Activated CD8-positive, alpha-beta T cell treated with anti-CD3 and anti-CD28 coated beads for 36 hours (primary cell): ENCODE measurements around the gene MCM3AP. TPM values are rescaled to one million over a fixed set of nuclear protein-coding genes. Genes with fewer than 3 reads are reported as not detected.

ENCODE experiments used
- ATAC-seq: fragments of 200-7000 bp; cut with Tn5 transposase; one replicate; pipeline ENCODE4 v1.10.0; 2021; ENCODE audit warnings: mild to moderate bottlenecking, moderate library complexity
- CTCF ChIA-PET: fragments of 350-600 bp; sonication (Branson Sonifier 250); formaldehyde crosslinking; loops from one replicate; lab custom pipeline; 2021; ENCODE audit warnings: antibody characterized with exemption; lab: Charles Lee
- POLR2A ChIA-PET: fragments of 350-600 bp; sonication (Branson Sonifier 250); formaldehyde crosslinking; loops from one replicate; lab custom pipeline; 2021; ENCODE audit warnings: antibody characterized with exemption; lab: Charles Lee
- DNase-seq: peaks from one replicate; pipeline ENCODE4 v3.0.0-alpha.2; 2020
- H3K27ac Mint-ChIP-seq: one replicate; pipeline ENCODE4 v1.8.0; 2021; ENCODE audit warnings: mild to moderate bottlenecking, mixed read lengths
- H3K27me3 Mint-ChIP-seq: one replicate; pipeline ENCODE4 v1.8.0; 2021; ENCODE audit warnings: mixed read lengths
- H3K36me3 Mint-ChIP-seq: one replicate; pipeline ENCODE4 v1.8.0; 2021; ENCODE audit warnings: low read depth, mixed read lengths
- H3K4me1 Mint-ChIP-seq: one replicate; pipeline ENCODE4 v1.8.0; 2021; ENCODE audit warnings: low read depth, mixed read lengths
- H3K4me3 Mint-ChIP-seq: one replicate; pipeline ENCODE4 v1.8.0; 2021; ENCODE audit warnings: mild to moderate bottlenecking, moderate library complexity, mixed read lengths
- H3K9me3 Mint-ChIP-seq: one replicate; pipeline ENCODE4 v1.8.0; 2021; ENCODE audit warnings: mixed read lengths
- intact Hi-C: fragments of 100-400 bp; cut with micrococcal nuclease; formaldehyde crosslinking; loops from one replicate; pipeline ENCODE4 v1.10.0; 2022
- total RNA-seq, 2 experiments: library from RNA; stranded (reverse); gene quantifications; one replicate each; pipeline ENCODE4 v1.2.3, GENCODE V29; 2021
- TF ChIP-seq, protein P1 (sequence below): fragments of 200-600 bp; IDR thresholded peaks from one replicate; pipeline ENCODE4 v1.8.0; 2022; ENCODE audit warnings: antibody characterized with exemption, mild to moderate bottlenecking

MCM3AP gene
- total RNA-seq, 2 experiments from 2014 or later = 108 to 112 TPM

DNA sequence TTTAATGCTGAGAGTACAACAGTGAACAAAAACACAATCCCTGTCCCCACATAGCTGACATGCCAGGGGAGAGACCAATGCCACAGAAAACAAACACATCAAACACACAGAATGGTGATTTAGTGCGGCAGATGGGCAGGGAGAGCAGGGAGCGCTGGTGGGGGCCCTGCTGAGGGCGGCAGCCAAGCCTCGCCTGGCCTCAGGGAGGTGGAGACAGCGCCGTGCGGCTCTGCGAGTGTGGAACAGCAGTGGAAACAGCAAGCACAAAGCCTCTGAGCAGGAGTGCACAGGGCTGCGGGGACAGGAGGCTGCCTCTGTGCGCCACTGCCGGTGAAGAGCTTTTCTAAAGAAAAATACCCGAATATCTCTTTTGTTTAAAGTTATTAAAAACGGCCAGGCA lies 17.0 kb downstream of the MCM3AP start:
- no peak overlapping the region for H3K27ac Mint-ChIP-seq
- H3K27me3 Mint-ChIP-seq = no peaks in the 10 kb centered on the region
- H3K4me3 Mint-ChIP-seq = no peak overlapping the region
- DNase-seq (no peak), ATAC-seq (no peak)
- intact Hi-C loops = no loop called here
- POLR2A ChIA-PET = no interaction called here
- no peaks in the 10 kb centered on the region for H3K4me1 Mint-ChIP-seq
- CTCF ChIA-PET = no interaction called here
- TF ChIP-seq, protein P1, sequence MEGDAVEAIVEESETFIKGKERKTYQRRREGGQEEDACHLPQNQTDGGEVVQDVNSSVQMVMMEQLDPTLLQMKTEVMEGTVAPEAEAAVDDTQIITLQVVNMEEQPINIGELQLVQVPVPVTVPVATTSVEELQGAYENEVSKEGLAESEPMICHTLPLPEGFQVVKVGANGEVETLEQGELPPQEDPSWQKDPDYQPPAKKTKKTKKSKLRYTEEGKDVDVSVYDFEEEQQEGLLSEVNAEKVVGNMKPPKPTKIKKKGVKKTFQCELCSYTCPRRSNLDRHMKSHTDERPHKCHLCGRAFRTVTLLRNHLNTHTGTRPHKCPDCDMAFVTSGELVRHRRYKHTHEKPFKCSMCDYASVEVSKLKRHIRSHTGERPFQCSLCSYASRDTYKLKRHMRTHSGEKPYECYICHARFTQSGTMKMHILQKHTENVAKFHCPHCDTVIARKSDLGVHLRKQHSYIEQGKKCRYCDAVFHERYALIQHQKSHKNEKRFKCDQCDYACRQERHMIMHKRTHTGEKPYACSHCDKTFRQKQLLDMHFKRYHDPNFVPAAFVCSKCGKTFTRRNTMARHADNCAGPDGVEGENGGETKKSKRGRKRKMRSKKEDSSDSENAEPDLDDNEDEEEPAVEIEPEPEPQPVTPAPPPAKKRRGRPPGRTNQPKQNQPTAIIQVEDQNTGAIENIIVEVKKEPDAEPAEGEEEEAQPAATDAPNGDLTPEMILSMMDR = no peak
- peaks cover 48% of the 10 kb centered on the region for H3K36me3 Mint-ChIP-seq
- no peaks in the 10 kb centered on the region for H3K9me3 Mint-ChIP-seq

DNA sequence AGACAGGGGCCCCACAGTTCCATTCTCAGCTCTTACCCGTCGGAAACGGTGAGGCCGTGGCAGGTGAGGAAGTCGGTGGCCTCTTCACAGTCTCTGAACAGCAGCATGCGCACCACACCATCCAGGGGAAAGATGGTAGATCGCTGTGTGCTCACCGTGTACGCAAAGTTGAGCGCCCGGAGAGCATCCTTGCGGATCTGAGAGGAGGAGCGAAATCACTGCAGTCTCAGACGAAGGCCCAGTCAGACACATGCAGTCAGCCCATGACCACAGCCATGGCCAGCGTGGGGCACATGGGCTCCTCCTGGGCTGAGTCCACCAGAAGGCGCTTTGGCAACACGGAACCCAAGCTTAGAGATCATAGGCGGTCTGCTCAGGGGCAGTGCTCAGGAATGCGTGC lies 18.5 kb downstream of the MCM3AP start:
- H3K4me3 Mint-ChIP-seq = no peak overlapping the region
- DNase-seq (no peak), ATAC-seq (no peak)
- H3K9me3 Mint-ChIP-seq = no peaks in the 10 kb centered on the region
- intact Hi-C loops = no loop called here
- H3K27ac Mint-ChIP-seq = no peak overlapping the region
- H3K27me3 Mint-ChIP-seq = no peaks in the 10 kb centered on the region
- TF ChIP-seq, protein P1 = no peak
- peaks cover 41% of the 10 kb centered on the region for H3K36me3 Mint-ChIP-seq
- no peaks in the 10 kb centered on the region for H3K4me1 Mint-ChIP-seq
- ChIA-PET CTCF (no interaction called here), POLR2A (interaction anchor here (0.6 kb wide), 1 partner anchor 129 kb away, joined by 4 read pairs; no protein-coding TSS in a partner anchor)

DNA sequence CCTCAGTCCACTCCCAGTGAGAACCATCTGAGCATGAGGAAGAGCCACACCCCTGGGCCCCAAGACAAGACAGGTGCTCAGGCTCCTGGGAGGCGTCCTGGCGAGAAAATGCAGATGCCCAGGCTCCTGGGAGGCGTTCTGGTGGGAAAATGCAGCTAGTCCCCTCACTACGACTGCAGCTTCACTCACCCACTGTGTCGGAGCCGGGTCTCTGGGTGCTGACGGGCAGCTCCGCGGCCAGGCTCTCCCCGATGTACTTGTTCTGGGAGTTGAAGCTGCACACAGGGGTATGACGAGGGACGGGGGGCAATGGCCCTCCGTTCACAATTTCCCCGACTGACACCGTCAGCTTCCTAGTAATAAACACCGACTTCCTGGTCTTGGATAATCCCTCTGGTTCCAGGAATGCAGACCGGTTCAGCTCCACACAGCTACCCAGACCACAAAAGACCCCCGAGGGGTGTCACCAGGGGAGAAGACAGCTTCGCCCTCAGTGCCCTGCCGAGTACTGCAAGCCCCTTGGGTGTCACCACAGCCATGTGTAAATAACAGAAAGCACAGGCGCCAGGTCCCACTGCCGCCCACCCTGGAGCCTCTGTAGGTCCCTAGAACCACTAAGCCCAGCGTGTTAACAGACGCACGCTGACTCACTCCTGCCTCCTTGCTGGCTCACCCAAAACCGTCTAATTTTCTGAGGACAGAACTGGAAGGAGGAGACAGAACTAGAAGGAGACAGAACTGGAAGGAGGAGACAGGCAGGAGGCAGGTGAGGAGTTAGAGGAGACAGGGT lies 19.5 kb downstream of the MCM3AP start:
- H3K27me3 Mint-ChIP-seq = no peaks in the 10 kb centered on the region
- ATAC-seq = no peak
- H3K36me3 Mint-ChIP-seq = peaks cover 43% of the 10 kb centered on the region
- no peak overlapping the region for H3K27ac Mint-ChIP-seq
- intact Hi-C loops = no loop called here
- H3K9me3 Mint-ChIP-seq = no peaks in the 10 kb centered on the region
- POLR2A ChIA-PET = interaction anchor here (1.3 kb wide), 1 partner anchor 35 kb away, joined by 4 read pairs; no protein-coding TSS in a partner anchor
- H3K4me1 Mint-ChIP-seq = no peaks in the 10 kb centered on the region
- H3K4me3 Mint-ChIP-seq = no peak overlapping the region
- CTCF ChIA-PET = no interaction called here
- DNase-seq = no peak
- TF ChIP-seq, protein P1 = no peak

DNA sequence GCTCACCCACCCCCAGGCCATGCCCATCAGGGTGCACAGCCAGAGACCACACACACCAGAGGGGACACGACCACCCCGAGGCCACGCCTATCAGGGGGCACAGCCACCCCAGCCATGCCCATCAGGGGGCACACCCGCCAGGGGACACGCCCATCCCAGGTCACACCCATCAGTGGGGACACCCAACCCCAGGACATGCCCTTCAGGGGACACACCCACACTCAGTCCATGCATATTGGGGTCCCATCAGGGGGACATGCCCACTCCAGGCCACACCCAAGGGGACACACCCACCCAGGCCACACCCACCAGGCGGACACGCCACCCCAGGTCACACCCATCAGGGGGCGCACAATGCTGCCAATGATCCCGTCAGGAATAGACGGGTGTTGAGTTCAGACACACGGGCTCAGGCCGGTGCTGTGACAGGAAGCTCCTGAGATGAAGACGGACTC lies 20.7 kb downstream of the MCM3AP start:
- H3K27ac Mint-ChIP-seq = no peak overlapping the region
- no peak for ATAC-seq
- H3K9me3 Mint-ChIP-seq = no peaks in the 10 kb centered on the region
- no peaks in the 10 kb centered on the region for H3K4me1 Mint-ChIP-seq
- ChIA-PET CTCF (no interaction called here), POLR2A (no interaction called here)
- no peak overlapping the region for H3K4me3 Mint-ChIP-seq
- intact Hi-C loops = no loop called here
- H3K27me3 Mint-ChIP-seq = no peaks in the 10 kb centered on the region
- DNase-seq = no peak
- H3K36me3 Mint-ChIP-seq = peaks cover 41% of the 10 kb centered on the region
- TF ChIP-seq, protein P1 = no peak

DNA sequence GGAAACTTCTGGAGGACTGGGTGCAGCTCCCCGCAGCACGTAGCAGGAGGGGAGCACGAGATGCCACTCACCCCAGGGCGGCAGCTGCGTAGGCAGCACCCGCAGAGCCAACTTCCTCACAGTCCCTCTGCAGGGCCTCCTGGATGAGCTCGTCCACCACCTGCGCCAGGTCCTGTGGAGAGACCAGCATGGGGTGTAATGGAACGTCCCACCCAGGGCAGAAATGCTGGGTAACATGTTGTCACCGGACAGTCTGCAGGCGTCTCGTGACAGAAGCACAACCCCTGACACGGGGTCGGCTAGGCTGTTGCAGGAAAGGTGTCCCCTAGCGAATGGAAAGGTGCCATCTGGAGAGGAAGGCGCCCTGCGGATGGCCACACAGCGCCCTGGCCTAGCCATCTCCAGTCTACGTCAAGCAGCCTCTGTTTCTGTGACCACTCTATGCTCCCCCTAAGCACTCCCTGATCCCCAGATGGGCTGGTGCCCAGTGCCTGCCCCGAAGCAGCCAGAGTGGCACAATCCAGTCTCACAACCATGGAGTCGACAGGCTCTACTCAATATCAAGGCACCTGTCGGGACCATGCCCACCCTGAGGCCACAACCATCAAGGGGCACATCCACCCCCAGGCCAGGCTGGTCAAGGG lies 21.2 kb downstream of the MCM3AP start:
- ChIA-PET POLR2A (no interaction called here), CTCF (no interaction called here)
- intact Hi-C loops = no loop called here
- DNase-seq = no peak
- Mint-ChIP-seq H3K36me3 (peaks cover 41% of the 10 kb centered on the region), H3K27me3 (no peaks in the 10 kb centered on the region), H3K4me1 (no peaks in the 10 kb centered on the region), H3K9me3 (no peaks in the 10 kb centered on the region), H3K27ac (no peak overlapping the region), H3K4me3 (no peak overlapping the region)
- TF ChIP-seq, protein P1 = no peak
- ATAC-seq = no peak
